IPS-20b (cell line): ENCODE results near the gene NPR1.

Source experiments
- H3K27ac ChIP-seq: one replicate; pipeline ENCODE4 v1.5.1; 2013; ENCODE audit warnings: low read length
- H3K27me3 ChIP-seq: 2 replicates; pipeline ENCODE4 v1.6.1; 2013; ENCODE audit warnings: mild to moderate bottlenecking, low read length, inconsistent platforms; ENCODE audit not compliant: insufficient read depth
- H3K36me3 ChIP-seq: 2 replicates; pipeline ENCODE4 v1.6.1; 2013; ENCODE audit warnings: low read depth, mild to moderate bottlenecking, inconsistent platforms, low read length, moderate library complexity; ENCODE audit not compliant: insufficient read depth
- H3K4me1 ChIP-seq: 2 replicates; pipeline ENCODE4 v1.6.1; 2013; ENCODE audit warnings: mild to moderate bottlenecking, control low read depth, inconsistent platforms, low read length, moderate library complexity; ENCODE audit not compliant: insufficient read depth
- H3K4me3 ChIP-seq: 2 replicates; pipeline ENCODE4 v1.5.1; 2013; ENCODE audit warnings: mild to moderate bottlenecking, low read length, inconsistent platforms
- H3K9ac ChIP-seq: 2 replicates; pipeline ENCODE4 v1.6.1; 2013; ENCODE audit warnings: low read depth, mild to moderate bottlenecking, inconsistent platforms, low read length, moderate library complexity
- H3K9me3 ChIP-seq: 2 replicates; pipeline ENCODE4 v1.6.1; 2013; ENCODE audit warnings: mild to moderate bottlenecking, low read depth, low read length, inconsistent platforms; ENCODE audit not compliant: insufficient read depth

The NPR1 gene

GRCh38 chr1:153735090-153735420 lies 56.6 kb downstream of the NPR1 start:
- peaks cover 8% of the 10 kb centered on the region; the same call in 1 of the 2 replicates for H3K4me1 ChIP-seq
- no peak overlapping the region for H3K27ac ChIP-seq
- peaks cover 48% of the 10 kb centered on the region for H3K36me3 ChIP-seq
- H3K4me3 ChIP-seq, result no peak overlapping the region
- H3K9me3 ChIP-seq, result no peaks in the 10 kb centered on the region
- H3K27me3 ChIP-seq, result no peaks in the 10 kb centered on the region
- no peak overlapping the region for H3K9ac ChIP-seq

- Histone ChIP-seq H3K9me3 (no peaks in the 10 kb centered on the region), H3K27ac (no peak overlapping the region), H3K9ac (no peak overlapping the region), H3K4me3 (no peak overlapping the region), H3K36me3 (peaks cover 61% of the 10 kb centered on the region), H3K4me1 (peaks cover 32% of the 10 kb centered on the region), H3K27me3 (no peaks in the 10 kb centered on the region)
Measured at GRCh38 chr1:153741986-153742385, 63.5 kb downstream of the NPR1 start.

- peaks cover 37% of the 10 kb centered on the region for H3K4me1 ChIP-seq
- no peaks in the 10 kb centered on the region for H3K9me3 ChIP-seq
- H3K4me3 ChIP-seq, result no peak overlapping the region
- no peaks in the 10 kb centered on the region for H3K27me3 ChIP-seq
- peaks cover 67% of the 10 kb centered on the region for H3K36me3 ChIP-seq
- H3K27ac ChIP-seq, result no peak overlapping the region
- no peak overlapping the region for H3K9ac ChIP-seq
Measured at GRCh38 chr1:153742411-153743142, 64.1 kb downstream of the NPR1 start.
